COLO829 (cell line): Measurements from ENCODE around the gene RFPL4A.
A peak's percentile ranks its signal among the peaks of the same experiment; 100 is the strongest.

Source experiments
- DNase-seq: peaks from one replicate; pipeline ENCODE4 v3.0.0; 2012; ENCODE audit warnings: low spot score

The RFPL4A gene

GRCh38 chr19:55809381-55810058 lies 50.6 kb downstream of the RFPL4A start:
- DNase-seq = peak; percentile 69

- DNase-seq = no peak
These were observed 52.4 kb downstream of the RFPL4A start for GRCh38 chr19:55811340-55811739.

GRCh38 chr19:55812449-55812848 lies 53.6 kb downstream of the RFPL4A start:
- no peak for DNase-seq
